HepG2 (cell line): ENCODE results near the gene NBEA.

ENCODE experiments used
- FOXP1 ChIP-seq, 2 experiments: fragments of 450-650 bp in 1 of 2; IDR thresholded peaks; 2 replicates each; pipeline ENCODE4 v1.6.1; 2017 to 2018; ENCODE audit warnings: antibody characterized with exemption in 1 of 2
- GLI4 ChIP-seq: sonication (generic); formaldehyde crosslinking; IDR thresholded peaks from 2 replicates; pipeline ENCODE4 v1.5.1; 2020; ENCODE audit warnings: missing genetic modification reagents, mild to moderate bottlenecking, moderate library complexity, borderline replicate concordance
- MXD4 ChIP-seq: IDR thresholded peaks from 2 replicates; pipeline ENCODE4 v1.6.1; 2016; ENCODE audit warnings: mild to moderate bottlenecking, missing biosample characterization, missing genetic modification reagents
- MXI1 ChIP-seq: IDR thresholded peaks from 3 replicates; pipeline ENCODE4 v1.6.1; 2012; ENCODE audit warnings: low read depth, low read length, inconsistent platforms, borderline replicate concordance
- PHF8 ChIP-seq: sonication (generic); formaldehyde crosslinking; IDR thresholded peaks from 2 replicates; pipeline ENCODE4 v1.5.0; 2020; ENCODE audit warnings: missing genetic modification reagents
- SRSF1 ChIP-seq: fragments of 200-400 bp; formaldehyde crosslinking; optimal IDR thresholded peaks from 2 replicates; pipeline ENCODE3; 2017; ENCODE audit warnings: mild to moderate bottlenecking, low read depth, low read length, moderate library complexity
- TAF1 ChIP-seq: sonication (generic); formaldehyde crosslinking; IDR thresholded peaks from 2 replicates; pipeline ENCODE4 v1.4.0; 2020; ENCODE audit warnings: missing genetic modification reagents
- ZNF670 ChIP-seq: sonication (generic); formaldehyde crosslinking; IDR thresholded peaks from 2 replicates; pipeline ENCODE4 v1.8.0; 2022; ENCODE audit warnings: mild to moderate bottlenecking, missing genetic modification reagents, borderline replicate concordance
- TF ChIP-seq, protein P1 (sequence below): IDR thresholded peaks from 2 replicates; pipeline ENCODE4 v1.6.1; 2012; ENCODE audit warnings: inconsistent platforms
- TF ChIP-seq, protein P2 (sequence below), 2 experiments: IDR thresholded peaks; 2 replicates each; pipeline ENCODE4 v1.6.1; 2011 to 2012; ENCODE audit warnings: low read length in 2 of 2, borderline replicate concordance in 1 of 2, low read depth in 1 of 2, mild to moderate bottlenecking in 1 of 2, moderate library complexity in 1 of 2

DNA sequence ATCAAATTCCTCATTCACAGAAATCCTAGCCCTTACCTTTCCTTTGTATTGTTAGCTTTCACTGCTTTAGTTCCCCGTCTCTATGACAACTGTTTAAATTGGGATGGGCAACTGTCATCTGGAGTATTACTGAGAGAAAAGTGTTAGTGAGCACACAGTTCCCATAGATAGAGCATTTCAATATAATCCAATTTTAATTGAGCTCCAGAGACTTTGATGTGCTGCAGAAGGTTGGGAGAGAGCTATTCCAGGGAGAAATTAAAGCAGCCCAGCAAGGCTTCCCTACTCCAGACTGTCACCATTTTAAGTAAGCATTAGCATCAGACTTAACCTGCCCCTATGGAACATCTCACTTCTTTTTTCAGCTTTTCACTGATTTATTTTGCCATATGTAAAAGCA, 589.5 kb downstream of the NBEA start:
- TF ChIP-seq, protein P1, sequence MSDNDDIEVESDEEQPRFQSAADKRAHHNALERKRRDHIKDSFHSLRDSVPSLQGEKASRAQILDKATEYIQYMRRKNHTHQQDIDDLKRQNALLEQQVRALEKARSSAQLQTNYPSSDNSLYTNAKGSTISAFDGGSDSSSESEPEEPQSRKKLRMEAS = no peak
- TF ChIP-seq FOXP1 (IDR thresholded peaks at IDR 0.05) (no peak), FOXP1 (CRISPR knock-in tag; IDR thresholded peaks at IDR 0.05) (no peak), TAF1 (no peak), MXD4 (no peak), MXI1 (no peak), PHF8 (CRISPR knock-in tag) (no peak), GLI4 (CRISPR knock-in tag) (no peak), ZNF670 (CRISPR knock-in tag) (no peak), SRSF1 (no peak)
- TF ChIP-seq, protein P2, sequence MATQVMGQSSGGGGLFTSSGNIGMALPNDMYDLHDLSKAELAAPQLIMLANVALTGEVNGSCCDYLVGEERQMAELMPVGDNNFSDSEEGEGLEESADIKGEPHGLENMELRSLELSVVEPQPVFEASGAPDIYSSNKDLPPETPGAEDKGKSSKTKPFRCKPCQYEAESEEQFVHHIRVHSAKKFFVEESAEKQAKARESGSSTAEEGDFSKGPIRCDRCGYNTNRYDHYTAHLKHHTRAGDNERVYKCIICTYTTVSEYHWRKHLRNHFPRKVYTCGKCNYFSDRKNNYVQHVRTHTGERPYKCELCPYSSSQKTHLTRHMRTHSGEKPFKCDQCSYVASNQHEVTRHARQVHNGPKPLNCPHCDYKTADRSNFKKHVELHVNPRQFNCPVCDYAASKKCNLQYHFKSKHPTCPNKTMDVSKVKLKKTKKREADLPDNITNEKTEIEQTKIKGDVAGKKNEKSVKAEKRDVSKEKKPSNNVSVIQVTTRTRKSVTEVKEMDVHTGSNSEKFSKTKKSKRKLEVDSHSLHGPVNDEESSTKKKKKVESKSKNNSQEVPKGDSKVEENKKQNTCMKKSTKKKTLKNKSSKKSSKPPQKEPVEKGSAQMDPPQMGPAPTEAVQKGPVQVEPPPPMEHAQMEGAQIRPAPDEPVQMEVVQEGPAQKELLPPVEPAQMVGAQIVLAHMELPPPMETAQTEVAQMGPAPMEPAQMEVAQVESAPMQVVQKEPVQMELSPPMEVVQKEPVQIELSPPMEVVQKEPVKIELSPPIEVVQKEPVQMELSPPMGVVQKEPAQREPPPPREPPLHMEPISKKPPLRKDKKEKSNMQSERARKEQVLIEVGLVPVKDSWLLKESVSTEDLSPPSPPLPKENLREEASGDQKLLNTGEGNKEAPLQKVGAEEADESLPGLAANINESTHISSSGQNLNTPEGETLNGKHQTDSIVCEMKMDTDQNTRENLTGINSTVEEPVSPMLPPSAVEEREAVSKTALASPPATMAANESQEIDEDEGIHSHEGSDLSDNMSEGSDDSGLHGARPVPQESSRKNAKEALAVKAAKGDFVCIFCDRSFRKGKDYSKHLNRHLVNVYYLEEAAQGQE (IDR thresholded peaks at IDR 0.05; ENCODE audit: borderline replicate concordance in 1 of 2, low read depth in 1 of 2, low read length in 2 of 2) = no peak
